22Rv1 (cell line): ENCODE data around the gene SV2C.

Experiments used
- CTCF ChIP-seq: fragments of 450-650 bp; IDR thresholded peaks from 2 replicates; pipeline ENCODE4 v1.5.1; 2017; ENCODE audit warnings: mild to moderate bottlenecking
- ZFX ChIP-seq: fragments of 450-650 bp; IDR thresholded peaks from 2 replicates; pipeline ENCODE4 v1.6.1; 2017; ENCODE audit warnings: antibody characterized with exemption, borderline replicate concordance

GRCh38 chr5:76166886-76167576 lies 83.8 kb downstream of the SV2C start:
- TF ChIP-seq CTCF = no peak
- no peak for TF ChIP-seq ZFX
